PFSK-1 (cell line): Measurements from ENCODE around the gene SLC51A.

Experiments used
- FOXP2 ChIP-seq: optimal IDR thresholded peaks from 2 replicates; pipeline ENCODE3; 2011; ENCODE audit warnings: borderline replicate concordance, control low read depth, inconsistent platforms; ENCODE audit not compliant: insufficient read depth; ENCODE audit errors: extremely low read length, extremely low read depth
- POLR2AphosphoS5 ChIP-seq: IDR thresholded peaks from 2 replicates; pipeline ENCODE4 v1.6.1; 2012; ENCODE audit warnings: low read depth, mild to moderate bottlenecking, control low read depth, low read length, moderate library complexity
- REST ChIP-seq, 2 experiments: IDR thresholded peaks; 2 replicates each; pipeline versions ENCODE4 v1.6.1 to v1.8.0; 2011 to 2012; ENCODE audit warnings: low read depth in 2 of 2, low read length in 2 of 2, control low read depth in 1 of 2, inconsistent platforms in 1 of 2, mild to moderate bottlenecking in 1 of 2, moderate library complexity in 1 of 2; ENCODE audit not compliant: insufficient read depth in 1 of 2
- SIN3A ChIP-seq: IDR thresholded peaks from 2 replicates; pipeline ENCODE4 v1.6.1; 2012; ENCODE audit warnings: mild to moderate bottlenecking, low read length, moderate library complexity, borderline replicate concordance; ENCODE audit not compliant: insufficient read depth
- TAF1 ChIP-seq: IDR thresholded peaks from 2 replicates; pipeline ENCODE4 v1.6.1; 2012; ENCODE audit warnings: low read length, control low read depth, borderline replicate concordance; ENCODE audit not compliant: insufficient read depth

SLC51A gene

GRCh38 chr3:196186651-196187573, 29.4 kb upstream of the SLC51A start:
- TF ChIP-seq FOXP2 (no peak), TAF1 (no peak), SIN3A (no peak), REST (IDR thresholded peaks at IDR 0.05; ENCODE audit: insufficient read depth in 1 of 2, low read depth in 2 of 2, low read length in 2 of 2) (no peak), POLR2AphosphoS5 (no peak)

- no peak for TF ChIP-seq POLR2AphosphoS5
- TF ChIP-seq REST (IDR thresholded peaks at IDR 0.05; ENCODE audit: insufficient read depth in 1 of 2, low read depth in 2 of 2, low read length in 2 of 2) = no peak
- TF ChIP-seq FOXP2 = no peak
- TF ChIP-seq SIN3A = no peak
- no peak for TF ChIP-seq TAF1
Observed at GRCh38 chr3:196189566-196190347, 26.6 kb upstream of the SLC51A start.

GRCh38 chr3:196192036-196192523, 24.3 kb upstream of the SLC51A start:
- TF ChIP-seq REST (IDR thresholded peaks at IDR 0.05; ENCODE audit: insufficient read depth in 1 of 2, low read depth in 2 of 2, low read length in 2 of 2) = no peak
- TF ChIP-seq FOXP2 = no peak
- TF ChIP-seq TAF1 = no peak
- no peak for TF ChIP-seq POLR2AphosphoS5
- no peak for TF ChIP-seq SIN3A

DNA sequence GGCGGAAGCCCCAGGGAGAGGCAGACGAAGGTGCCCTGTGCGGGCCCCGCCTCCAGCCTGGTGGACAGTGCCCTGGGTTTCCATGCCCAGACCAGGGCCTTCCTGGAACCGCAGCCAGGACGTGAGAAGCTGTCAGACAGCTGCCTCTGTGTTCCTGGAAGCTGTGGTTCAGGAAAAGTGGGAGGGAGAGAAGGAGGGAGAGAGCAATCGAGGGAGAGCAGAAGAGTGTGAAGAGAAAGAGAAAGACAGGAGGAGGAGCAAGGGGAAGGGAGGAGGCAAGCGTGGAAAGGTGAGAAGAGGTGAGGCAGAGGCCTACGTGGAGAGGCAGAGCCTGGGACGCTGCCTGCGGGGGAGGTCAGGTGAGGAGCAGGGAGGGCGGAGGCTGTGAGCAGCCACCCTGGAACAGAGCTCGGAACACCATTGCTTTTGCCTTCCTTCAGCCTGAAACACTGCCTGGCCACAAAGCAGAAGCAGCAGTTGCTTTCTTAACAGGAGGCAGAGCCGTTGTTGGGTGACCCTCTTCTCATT, 23.7 kb upstream of the SLC51A start:
- no peak for TF ChIP-seq REST (IDR thresholded peaks at IDR 0.05; ENCODE audit: insufficient read depth in 1 of 2, low read depth in 2 of 2, low read length in 2 of 2)
- no peak for TF ChIP-seq FOXP2
- TF ChIP-seq SIN3A = no peak
- no peak for TF ChIP-seq TAF1
- TF ChIP-seq POLR2AphosphoS5 = no peak
